Loucy (cell line): ENCODE measurements around the gene PTH1R.

Experiments
- CTCF ChIP-seq: fragments of 200-600 bp; sonication (generic); conservative IDR thresholded peaks from 2 replicates; pipeline ENCODE4 v1.5.1; 2014; ENCODE audit warnings: mild to moderate bottlenecking, antibody characterized with exemption, low read length
- EZH2phosphoT487 ChIP-seq: fragments of 200-600 bp; IDR thresholded peaks from 2 replicates; pipeline ENCODE4 v1.6.1; 2018; ENCODE audit warnings: antibody characterized with exemption, mild to moderate bottlenecking, moderate library complexity, borderline replicate concordance

GRCh38 chr3:46926039-46926438 lies 48.5 kb downstream of the PTH1R start:
- TF ChIP-seq CTCF, result no peak
- TF ChIP-seq EZH2phosphoT487, result no peak
